HG02870 (cell line): Measurements from ENCODE around the gene SULT1E1.
"Not testable (repeated sequence)": the region's sequence is repeated elsewhere in the genome, so short reads cannot be mapped to it uniquely, and the experiment has no call there.

Source experiments
- ATAC-seq: cut with Tn5 transposase; IDR thresholded peaks from one replicate; pipeline ENCODE4 v1.9.1; 2021; ENCODE audit warnings: mild to moderate bottlenecking, moderate library complexity; ENCODE audit not compliant: unreplicated experiment

Gene SULT1E1

DNA sequence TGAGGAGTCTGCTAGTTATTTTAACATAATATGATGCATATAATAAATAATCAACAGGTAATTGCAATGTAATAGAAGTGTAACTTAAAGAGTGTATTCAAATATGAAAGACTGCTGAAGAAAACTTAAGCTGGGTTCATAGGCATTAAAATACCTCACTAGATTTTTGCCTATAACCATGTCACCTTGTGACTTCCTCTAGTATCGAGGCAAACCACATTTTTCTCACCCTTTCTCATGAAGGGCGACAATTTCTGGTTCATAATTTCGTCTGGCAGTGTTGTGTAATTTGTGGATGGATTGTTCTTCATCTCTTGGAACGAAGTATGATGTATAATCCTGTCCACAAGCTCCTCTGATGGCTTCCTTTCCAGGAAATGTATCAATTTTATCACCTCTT lies 16.0 kb downstream of the SULT1E1 start:
- ATAC-seq, result no peak

GRCh38 chr4:69843301-69843700 lies 16.6 kb downstream of the SULT1E1 start:
- ATAC-seq, result no peak

DNA sequence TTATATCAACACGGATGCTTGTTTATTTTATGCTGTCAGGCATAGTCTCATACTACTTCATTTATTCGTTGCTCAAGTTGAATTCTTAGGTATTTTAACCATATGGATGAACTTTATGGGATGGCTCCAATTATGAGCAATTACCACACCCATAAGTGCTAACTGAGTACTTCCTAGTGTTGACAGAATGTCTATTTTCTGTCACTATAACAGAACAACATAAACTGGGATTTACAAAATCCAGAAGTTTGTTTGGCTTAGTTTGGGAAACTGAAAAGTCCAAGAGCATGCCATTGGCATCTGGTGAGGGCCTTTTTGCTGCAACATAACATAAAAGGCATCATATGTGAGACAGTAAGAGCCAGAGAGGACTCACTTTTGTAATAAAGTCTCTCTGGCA lies 21.0 kb downstream of the SULT1E1 start:
- no peak for ATAC-seq

GRCh38 chr4:69836287-69836686 lies 23.7 kb downstream of the SULT1E1 start:
- no peak for ATAC-seq

DNA sequence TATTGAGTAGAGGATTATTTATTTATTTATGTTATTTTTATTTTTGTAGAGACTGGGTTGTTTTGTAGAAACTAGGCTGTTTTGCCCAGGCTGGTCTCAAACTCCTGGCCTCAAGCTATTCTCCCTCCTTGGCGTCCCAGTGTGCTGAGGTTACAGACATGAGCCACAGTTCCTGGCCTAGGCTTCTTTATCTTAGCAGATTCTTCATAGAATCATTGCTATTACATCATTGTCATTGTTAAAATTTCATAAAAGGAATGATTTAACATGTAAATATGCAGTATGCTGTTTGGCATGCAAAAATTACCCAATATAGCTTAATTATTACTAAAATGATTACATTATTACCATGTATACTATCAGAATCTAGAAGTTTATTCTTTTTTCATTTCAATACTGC lies 24.2 kb downstream of the SULT1E1 start:
- no peak for ATAC-seq

GRCh38 chr4:69833251-69833650 lies 26.7 kb downstream of the SULT1E1 start:
- no peak for ATAC-seq

GRCh38 chr4:69832326-69833030 lies 27.5 kb downstream of the SULT1E1 start:
- peak; percentile 38 for ATAC-seq

DNA sequence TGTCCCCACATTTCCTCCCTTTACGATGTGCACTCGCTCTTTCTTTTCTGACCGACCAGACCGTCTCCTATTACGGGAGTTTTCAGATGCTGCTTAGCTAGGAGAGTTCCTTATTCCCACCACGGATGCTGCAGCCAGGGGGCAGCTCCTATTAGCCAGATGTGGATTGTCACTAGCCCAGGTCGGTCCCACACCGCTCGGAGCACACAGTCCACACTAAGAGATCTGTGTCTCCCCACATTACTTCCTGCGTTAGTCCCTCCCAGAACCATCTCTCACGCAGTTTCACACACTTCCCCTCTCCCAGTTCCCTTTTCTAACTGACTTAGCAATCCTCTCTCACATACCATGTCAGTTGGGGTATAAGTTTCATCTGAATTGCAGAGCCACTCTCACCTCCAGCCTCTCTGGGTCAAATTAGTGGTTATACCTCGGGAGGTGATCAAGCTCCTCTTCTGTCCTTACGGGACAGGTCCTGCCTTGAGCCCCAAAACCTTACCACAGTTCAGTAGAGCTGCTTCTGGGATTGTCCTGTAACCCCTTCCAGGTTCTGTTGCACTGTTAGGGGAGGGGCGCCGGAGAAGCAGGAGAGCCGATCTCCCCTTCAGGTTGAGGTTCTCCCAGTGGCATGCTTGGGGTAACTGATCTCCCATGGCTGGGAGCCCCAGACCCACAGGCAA lies 28.2 kb downstream of the SULT1E1 start:
- ATAC-seq, result peak; percentile 96

DNA sequence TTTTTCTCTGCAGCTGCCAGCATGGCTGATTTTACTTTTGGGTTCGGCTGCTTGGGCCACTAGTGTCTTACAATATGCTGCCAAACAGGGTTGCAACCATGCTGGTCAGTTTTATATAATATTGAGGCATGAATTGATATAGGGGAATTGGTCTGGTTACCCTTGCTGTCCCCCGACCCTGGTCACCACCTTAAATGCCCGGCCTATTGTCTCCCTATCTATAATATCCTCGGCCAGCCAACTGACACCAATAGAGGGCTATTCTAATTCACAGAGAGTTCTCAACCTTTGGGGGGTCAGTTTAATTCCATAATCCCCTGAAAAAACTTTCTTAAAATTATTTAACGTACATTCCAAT lies 28.7 kb downstream of the SULT1E1 start:
- no peak for ATAC-seq

GRCh38 chr4:69830560-69831269 lies 29.2 kb downstream of the SULT1E1 start:
- no peak for ATAC-seq

- ATAC-seq, result no peak
Measured at GRCh38 chr4:69830192-69830559, 29.8 kb downstream of the SULT1E1 start.

- ATAC-seq, result no peak
Measured at GRCh38 chr4:69829678-69830077, 30.3 kb downstream of the SULT1E1 start.

DNA sequence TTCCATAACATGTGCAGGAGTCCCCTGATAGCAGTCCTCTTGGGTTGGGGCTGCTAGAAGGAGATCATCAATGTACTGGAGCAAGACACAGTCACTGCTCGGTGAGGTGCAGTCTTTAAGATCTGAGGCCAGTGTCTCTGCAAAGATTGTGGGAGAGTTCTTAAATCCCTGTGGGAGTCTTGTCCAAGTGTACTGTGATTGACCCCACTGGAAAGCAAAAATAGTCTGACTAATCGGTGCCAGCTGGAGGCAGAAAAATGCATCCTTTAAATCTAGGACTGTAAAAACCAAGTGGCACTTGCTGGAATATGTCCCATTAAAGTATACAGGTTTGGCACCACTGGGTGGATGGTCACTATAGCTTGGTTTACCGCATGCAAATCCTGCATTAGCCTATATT lies 31.1 kb downstream of the SULT1E1 start:
- no peak for ATAC-seq

- ATAC-seq, result not testable (repeated sequence)
Measured at GRCh38 chr4:69825056-69825455, 34.9 kb downstream of the SULT1E1 start.

DNA sequence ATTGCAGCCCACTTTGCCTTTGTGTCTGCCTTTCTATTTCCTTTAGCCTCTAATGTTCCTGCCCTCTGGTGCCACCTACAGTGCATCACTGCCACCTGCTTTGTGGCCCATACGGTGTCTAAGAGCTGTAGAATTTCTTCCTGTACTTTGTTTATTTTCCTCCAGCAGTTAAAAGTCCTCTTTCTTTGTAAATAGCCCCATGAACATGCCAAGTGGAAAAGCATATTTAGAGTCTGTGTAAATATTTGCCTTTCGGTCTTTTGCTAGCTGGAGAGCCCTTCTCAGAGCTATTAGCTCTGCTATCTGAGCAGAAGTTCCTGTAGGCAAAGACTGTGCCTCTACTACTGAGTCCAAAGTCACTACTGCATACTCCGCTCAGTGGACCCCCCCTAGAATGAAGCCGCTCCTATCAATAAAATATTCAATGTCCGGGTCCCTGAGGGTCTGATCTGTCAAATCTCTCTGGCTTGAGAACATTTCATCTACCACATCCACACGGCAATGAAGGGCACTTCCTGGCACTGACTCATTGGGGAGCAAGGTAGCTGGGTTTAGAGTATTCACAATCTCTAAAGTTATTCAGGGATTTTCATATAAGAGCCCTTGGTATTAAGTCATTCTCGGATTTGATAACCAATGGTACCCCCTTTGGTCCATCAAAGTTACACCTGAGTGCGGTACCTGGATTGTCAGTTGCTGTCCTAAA lies 36.3 kb downstream of the SULT1E1 start:
- ATAC-seq, result peak; percentile 84

DNA sequence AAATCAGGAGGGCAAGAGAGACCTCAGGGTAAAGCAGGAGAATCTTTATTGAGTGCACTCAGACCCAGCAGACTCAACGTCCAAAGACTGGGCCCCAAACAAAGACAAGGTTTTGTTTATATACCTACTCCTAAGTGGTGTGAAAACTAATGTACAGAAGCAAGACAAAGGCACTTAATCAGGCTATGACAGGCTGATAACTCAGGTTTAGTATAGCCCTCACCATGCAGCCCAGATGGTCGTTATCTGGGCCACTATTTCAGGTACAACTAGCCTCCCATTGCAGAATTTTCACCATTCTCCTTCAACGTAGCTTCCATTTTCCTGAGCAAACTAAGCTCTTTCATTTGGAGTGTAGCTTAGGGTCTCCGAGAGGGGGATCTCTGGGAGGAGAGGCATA lies 36.9 kb downstream of the SULT1E1 start:
- no peak for ATAC-seq

DNA sequence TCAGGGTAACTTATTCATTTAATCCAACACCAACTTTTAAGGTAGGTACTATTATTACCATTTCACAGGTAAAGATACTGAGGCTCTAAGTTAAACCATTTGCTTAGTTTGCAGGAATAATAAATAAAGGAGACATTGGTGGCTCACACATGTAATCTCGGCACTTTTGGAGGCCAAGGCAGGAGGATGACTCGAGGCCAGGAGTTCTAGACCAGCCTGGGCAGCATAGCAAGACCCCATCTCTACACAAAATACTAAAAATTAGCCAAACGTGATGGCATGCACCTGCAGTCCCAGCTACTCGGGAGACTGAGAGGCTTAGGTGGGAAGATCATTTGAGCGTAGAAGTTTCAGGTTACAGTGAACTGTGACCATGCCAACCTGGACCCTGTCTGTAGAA lies 37.7 kb downstream of the SULT1E1 start:
- no peak for ATAC-seq

DNA sequence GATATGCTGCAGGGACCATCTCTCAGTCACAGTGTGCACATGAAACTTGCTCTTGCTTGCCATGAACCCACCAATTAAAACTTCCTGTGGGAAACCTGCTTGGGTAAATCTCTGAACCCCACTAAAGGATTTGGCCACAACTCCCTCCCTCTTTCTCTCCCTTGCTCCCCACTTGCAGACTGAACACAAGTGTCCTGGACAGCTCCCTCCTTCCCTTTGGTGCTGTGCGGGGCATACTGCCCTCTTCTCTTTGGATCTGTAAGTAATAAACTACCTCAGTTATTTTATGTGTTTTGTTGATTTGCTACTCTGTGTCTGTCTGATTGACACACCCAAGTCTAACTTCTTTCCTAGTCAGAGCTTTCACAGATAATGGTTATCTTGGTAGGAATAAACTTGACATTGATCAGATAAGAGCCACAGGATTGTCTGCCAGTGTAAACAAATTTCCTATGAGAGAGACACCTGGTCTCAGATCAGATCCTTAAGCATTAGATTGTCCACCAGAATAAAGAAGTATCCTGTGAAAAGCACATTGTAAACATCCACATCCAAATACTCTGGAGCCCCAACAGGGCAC lies 41.8 kb downstream of the SULT1E1 start:
- ATAC-seq, result no peak

DNA sequence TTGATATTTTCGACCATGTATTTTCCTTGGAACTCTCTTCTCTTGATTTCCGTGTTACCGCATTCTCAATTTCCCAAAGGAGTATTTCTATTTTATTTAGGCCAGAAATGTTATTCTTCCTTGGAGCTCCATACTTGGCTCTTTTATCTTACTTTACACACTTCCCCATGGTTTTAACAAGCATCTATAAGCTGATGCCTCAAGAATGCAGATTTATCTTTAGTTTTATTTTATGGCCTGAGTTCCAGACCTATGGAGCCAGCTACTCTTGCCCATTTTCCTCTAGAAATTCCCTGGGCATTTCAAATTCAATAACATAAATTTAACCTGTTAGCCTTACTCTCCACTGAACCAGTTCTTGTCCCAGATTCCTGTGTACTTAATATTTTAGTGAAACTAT lies 43.7 kb downstream of the SULT1E1 start:
- ATAC-seq, result no peak

GRCh38 chr4:69813628-69814027 lies 46.3 kb downstream of the SULT1E1 start:
- ATAC-seq, result no peak

DNA sequence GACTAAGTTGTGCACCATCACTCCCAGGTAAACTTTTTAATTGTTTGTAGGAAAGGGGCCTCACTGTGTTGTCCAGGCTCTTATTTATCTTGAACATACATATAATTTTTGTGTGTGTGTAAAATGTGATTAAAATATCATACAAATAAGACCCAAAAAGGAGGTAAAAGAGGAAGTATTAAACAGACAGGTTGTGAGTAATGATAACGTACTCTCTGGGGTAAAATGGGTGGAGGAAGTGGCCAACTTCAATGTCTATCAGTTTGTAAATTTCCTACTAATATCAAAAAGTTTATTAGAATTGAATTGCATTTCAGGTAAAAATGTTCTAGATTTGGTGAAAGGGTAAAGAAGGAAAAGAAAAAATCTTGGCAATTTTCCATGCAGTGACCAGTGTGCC lies 48.8 kb downstream of the SULT1E1 start:
- ATAC-seq, result no peak
